ENCODE data around the gene ULK2.
A peak's percentile ranks its signal among the peaks of the same experiment; 100 is the strongest.

ULK2 gene

DNA sequence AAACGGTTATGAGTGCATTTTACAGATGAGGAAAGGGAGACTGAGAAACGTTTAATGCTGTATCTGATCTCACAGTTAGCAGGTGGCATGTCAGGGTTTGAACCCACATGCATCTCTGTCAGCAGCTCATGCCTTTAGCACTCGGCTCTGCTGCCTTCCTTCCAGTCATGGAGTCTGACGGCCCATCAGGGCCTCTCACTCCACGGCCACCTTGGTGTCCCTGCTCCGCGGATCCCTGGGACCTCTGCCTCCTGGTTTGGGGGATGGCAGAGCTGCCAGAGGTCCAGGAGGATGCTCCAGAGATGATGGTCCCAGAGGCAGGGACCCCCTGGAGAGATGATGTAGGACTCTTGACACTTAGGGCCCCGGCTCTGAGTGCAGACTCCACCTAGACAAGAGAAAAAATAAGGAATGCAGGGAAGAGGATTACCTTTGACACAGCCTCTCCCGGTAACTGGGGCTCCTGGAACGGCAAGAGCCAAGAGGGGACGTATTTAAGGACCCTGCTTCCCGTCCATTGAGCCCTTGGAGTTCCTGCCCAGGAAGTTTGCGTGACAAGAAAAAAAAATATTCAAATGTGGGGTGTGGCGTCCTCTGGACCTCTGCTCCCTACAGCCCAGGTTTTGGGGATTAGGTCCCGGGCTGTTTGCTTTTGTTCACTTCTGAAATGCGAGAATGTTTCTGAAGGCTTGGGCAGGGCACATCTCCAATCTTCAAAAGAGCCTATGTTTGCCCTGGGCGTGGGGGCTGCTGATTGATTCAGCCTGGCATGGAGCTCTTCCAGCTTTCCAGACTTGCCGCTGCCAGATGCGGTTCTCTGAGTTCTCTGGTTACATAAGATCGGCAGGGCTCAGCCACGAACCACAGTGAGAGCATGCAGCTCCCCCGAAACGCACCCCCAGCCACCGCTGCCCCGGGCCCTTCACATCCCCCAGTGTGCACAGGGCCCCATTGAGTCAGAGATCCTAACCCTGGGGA is 119.6 kb downstream of the ULK2 start, which contains the start of gene ALDH3A1:
Gene ALDH3A1, minus strand, starts transcription at position 470 of the 978 bp plus-strand sequence. CDS start 3,169 bp downstream, outside the sequence.
- DNase-seq (ENCODE audit: low read depth in 3 of 3, low spot score in 1 of 3) = no peak

DNA sequence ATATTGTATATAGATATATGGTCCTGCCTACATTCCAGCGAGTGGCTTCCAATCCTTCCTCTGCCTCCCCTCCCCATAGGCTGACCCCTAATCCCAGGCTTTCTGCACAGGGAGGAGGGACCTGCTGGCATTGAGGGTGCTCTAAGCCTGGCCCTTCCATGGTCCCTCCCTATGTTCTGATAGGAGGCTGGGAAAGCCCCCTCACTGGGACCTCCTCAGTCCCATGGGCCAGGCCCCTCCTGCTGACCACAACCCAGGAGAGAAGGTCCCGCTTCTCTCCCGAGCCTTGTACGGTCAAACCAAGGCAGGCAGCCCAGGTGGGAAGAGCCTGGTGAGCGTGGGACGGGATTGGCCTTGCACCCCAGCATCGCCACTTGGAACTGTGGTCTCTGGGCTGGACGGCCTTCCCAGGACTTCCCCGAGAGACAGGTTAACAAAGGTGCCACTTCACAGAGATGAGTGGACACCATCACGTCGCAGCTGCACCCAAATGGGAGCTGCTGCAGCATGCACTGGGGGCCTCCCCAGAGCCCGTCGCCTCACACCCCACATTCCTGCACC is 120.5 kb downstream of the ULK2 start:
- DNase-seq (ENCODE audit: low read depth in 3 of 3, low spot score in 1 of 3) = no peak

DNA sequence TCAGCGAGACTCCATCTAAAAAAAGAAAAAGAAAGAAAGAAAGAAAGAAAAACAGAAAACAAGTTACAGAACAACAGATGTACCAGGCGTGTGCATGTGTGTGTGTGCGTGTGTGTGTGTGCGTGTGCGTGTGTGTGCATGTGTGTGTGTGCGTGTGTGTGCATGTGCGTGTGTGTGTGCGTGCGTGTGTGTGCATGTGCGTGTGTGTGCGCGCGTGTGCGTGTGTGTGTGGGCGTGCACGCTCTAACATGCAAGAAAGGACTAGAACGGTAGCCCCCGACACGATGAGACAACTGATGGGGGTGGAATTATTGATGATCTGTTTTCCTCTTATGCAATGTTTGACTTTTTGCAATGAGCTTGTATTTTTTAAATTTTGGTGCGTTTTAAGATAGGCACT is 121.2 kb downstream of the ULK2 start:
- DNase-seq (ENCODE audit: low read depth in 3 of 3, low spot score in 1 of 3) = no peak

DNA sequence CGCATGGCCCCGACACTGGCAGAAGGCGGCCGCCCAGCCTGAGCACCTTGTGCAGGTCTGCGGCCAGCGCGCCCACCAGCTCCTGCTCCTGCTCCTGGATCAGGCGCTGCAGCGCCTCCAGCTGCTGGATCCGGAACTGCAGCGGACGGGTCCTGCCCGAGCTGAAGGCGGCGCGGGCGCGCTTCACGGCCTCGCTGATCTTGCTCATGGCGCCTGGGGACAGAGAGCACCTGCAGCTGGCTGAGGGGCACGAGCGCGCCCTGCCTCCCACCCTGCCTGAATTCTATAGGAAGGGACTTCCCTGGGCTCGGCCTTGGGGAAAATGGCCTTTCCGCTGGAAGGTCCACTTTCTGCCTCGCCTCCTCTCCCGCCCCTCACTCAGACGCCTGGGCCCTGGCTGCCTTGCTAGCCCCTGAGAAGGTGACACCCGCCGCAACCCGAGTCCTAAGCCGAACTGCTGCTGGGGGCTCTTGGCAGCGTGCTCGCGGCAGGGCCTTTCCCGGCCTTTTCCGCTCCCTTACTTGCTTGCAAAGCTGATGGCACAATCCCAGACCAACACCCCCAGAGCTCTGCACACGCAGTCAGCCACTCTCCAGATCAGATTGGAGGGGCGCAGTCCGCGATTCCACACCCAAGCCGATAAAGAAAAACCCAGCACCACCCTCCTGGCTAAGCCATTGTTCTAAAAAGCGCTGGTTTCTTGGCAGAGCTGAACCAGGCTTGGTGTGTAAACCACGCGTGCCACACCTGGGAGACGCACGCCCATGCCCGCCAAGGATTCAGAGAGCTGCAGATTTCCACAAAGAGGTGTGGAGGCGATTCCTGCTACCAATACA is 122.6 kb downstream of the ULK2 start:
- DNase-seq (ENCODE audit: low read depth in 3 of 3, low spot score in 1 of 3) = peak; percentile 43 to 84 (median 69)

DNA sequence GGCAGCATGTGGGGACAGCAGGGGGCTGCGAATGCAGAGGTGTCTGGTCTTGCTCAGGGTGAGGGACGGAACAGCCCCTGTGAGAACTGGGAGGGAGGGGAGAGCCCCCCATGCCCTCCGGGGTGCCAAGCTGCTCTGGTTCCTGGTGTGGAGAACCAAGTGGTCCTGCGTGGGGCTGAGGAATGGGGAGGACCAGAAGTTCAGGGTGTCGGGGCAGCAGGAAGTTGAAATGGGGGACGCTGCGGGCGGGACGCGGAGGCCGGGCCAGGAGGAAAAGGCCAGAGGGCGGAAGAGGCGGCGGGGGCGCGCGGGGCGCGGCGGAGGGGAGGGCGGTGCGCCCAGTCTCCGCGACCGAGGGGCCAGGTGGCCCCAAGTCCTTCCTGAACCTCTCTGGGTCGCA is 123.2 kb downstream of the ULK2 start:
- no peak for DNase-seq (ENCODE audit: low read depth in 3 of 3, low spot score in 1 of 3)

DNA sequence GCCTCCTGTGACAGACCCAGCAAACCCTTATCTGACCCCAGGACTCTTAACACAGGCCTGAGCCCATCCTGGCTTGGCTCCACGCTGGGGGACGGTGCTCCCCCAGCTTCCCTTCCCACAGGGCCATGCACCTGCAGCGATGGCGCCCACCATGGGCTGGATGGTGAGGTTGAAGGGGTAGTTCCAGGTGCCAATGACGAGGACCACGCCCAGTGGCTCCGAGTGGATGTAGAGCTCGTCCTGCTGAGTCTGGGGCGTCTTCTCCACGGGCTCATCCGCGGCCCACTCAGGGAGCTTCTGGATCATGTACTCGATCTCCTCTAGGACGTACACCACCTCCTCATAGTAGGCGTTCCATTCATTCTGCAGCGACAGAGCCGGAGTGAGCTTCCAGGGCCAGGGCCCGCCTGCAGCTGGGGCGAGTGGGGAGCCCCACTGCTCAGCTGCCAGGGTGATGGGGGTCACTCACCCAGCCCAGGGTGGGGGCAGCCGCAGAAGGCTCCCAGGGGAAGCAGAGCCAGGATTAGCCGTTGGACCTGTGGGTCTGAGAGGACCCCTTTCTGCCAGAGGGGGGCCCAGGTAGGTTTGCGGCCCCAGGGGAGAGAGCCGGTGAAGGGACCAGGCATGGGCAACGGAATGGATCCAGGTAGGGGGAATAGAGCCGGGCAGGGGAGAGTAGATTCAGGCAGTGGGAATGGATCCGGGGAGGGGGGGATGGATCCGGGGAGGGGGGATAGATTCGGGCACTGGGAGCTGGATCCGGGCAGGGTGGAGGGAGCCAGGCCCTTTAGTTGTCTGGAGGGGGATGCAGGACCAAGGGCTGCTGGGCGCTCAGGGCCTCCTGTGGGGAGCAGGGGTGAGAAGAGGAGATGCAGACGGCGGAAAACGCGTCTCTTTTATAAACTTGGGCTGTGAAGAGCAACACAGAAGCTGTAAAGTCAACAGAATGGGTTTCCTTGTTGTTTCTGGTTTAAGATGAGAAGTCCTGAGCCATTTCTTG is 124.3 kb downstream of the ULK2 start:
- no peak for DNase-seq (ENCODE audit: low read depth in 3 of 3, low spot score in 1 of 3)

DNA sequence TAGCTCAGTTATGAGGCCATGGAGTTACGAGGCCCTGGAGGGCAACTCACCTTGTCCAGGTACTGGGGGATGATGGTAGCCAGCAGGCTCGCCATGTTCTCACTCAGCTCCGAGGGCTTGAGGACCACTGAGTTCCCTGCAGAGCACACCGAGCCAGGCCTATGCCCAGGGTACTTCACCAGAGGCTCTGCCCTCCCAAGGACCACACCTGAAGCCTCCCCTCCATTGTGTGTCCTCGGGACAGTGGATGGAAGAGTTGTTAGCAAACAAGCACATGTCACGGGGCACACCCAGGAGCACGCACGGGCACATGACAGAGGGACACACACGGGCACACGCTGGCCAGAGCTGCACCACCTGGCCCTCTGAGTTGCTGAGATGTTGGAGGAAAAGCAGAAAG is 125.2 kb downstream of the ULK2 start:
- DNase-seq (ENCODE audit: low read depth in 3 of 3, low spot score in 1 of 3) = no peak

DNA sequence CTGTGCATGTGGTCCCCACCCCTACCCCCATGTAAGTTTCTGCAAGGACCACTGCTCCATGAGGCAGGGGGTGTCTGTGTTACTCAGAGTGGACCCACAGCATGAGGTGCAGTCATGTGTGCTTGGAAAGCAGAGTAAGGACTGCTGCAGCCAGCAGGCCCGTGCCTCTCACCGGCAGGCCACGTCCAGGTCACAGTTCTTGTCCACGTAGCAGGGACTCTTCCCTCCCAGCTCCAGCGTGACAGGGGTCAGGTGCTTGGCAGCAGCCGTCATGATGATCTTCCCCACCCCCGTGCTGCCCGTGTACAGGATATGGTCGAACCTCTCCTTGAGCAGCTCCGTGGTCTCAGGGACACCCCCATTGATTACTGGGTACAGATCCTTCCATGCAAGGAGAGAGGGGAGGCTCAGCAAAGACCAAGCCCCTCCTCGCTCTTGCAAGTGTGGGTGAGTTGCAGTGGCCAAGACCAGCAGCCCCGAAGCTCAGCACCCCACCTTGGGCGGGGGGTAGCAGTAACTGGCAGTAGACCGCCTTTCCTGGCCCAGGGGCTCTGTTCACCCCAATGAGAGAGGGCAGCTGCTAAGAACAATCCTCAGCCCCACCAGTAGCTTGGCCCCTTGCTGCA is 125.8 kb downstream of the ULK2 start:
- no peak for DNase-seq (ENCODE audit: low read depth in 3 of 3, low spot score in 1 of 3)

DNA sequence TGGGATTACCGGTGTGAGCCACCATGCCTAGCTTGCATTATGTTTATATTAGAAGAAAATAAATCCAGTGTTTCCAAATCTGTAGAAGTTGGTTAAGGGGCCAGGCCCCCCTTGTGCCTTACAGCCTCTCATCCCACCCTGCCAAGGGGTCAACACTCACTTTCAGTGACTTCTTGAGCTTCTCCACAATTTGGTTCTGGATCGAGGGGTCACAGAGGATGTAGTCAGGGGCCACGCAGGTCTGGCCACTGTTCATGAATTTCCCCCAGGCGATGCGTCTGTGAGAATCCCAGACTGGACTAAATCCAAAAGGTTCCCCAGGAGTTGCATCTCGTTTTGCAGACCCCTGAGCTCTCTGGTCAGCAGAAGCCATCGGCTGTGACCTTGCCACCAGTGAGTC is 126.8 kb downstream of the ULK2 start:
- no peak for DNase-seq (ENCODE audit: low read depth in 3 of 3, low spot score in 1 of 3)

DNA sequence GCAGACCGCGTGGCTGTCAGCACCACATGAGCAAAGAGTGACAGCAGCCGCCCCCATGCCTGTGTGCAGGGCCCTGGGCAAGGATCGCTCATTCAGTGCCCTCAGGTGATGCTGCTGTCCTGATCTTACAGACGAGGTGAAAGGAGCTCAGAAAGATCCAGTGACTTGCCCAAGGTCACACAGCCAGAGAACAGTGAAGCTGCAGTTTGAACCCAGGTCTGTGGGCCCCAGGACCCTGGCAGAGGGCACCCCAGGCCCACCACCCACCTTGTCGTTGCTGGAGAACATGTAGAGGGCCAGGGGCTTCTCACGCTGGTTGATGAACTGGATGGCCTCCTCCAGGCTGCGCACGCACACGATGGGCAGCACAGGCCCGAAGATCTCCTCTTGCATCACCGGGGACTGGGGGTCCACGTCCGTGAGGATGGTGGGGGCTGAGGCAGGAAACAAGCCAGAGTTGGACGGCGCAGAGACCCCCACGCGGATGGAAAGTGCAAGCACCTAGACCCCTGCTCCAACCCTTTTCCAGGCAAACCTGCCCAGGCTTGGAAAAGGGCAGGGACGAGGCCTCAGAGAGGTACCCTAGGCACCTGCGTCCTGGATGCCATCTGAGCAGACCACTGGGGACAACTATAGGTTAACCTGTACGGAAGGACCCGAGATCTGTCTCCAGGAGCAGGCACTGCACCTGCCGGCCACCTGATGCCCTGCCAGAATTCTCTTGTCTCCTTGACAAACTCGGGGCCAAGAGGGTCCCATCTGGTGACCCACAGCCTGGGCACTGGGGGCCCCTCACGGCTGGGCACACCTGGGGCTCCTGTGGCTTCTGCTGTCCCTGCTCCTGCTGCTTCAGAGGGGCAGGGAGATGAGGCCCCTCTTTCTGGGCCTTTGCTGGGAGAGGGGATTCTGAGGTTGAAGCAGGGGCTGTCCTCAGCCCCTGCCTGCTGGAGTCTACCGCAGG is 128.2 kb downstream of the ULK2 start:
- DNase-seq (ENCODE audit: low read depth in 3 of 3, low spot score in 1 of 3) = no peak

DNA sequence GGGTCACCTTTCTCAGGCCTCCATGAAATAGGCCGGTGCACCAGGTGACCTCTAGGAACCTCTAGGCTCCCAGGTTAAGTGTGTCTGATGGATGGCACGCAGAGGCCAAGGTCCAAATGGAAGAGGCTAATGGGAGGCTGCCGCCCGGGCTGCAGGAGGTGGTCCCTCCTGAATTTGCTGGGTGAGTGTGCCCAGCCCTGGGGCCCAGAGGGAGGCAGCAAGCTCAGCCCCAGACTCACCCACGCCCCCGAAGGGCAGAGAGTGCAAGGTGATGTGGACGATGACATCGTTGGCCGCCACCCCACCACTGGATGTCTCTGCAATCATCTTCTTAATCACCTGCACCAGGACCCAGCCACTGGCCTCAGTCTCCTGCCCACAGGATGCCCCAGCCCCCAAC is 129.0 kb downstream of the ULK2 start:
- DNase-seq (ENCODE audit: low read depth in 3 of 3, low spot score in 1 of 3) = no peak

DNA sequence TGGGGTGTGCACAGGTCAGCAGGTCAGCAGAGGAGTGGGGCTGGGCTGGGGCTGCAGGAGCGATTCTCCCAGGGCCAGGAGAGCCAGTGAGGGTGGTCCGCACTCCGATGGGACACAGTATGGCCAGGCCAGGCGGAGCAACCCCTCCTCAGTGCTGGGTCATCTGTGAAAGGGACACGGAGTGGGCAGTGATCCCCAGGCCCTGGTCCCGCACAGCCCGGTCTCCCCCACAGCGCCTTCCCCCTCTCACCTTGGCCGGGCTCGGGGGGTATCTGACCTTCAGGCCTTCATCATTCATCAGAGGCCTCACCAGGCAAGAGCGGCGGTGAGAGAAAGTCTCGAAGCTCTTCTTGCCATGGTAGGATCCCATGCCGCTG is 129.7 kb downstream of the ULK2 start:
- DNase-seq (ENCODE audit: low read depth in 3 of 3, low spot score in 1 of 3) = no peak

DNA sequence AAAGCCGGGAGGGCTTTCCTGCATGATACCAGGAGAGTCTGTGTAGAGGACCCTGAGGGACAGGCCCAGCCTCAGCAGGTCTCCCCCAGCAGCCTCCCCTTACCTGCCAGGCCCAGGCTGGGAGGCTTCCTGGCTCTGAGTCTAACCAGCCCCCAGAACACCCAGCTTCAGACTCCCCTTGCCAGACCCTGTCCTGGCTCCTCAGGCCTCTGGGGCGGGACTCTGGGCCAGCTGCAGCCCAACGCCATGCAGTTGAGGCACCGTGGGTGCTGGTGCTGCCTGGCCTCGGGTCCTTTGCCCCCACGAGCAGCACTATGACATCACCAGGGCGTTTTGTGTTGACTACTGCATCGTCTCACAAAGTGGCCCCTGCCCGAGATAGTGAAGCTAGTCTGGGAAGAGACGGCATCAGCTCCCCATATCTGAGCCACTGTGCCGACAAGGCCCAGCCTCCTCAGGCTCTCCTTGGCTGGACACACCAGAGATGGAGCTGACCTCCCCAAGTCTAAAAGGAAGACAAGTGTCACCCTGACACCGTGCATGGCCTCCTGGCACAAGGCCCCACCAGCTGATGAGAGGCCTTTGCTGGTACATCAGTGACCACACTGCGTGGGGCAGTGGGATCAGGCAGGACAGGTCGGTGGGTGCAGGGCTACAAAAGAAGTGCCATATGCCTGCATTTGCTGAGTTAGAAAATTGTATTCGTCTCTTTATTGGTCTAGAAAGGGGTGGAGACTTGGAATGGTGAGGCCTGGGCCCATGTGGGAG is 130.2 kb downstream of the ULK2 start:
- DNase-seq (ENCODE audit: low read depth in 3 of 3, low spot score in 1 of 3) = no peak

DNA sequence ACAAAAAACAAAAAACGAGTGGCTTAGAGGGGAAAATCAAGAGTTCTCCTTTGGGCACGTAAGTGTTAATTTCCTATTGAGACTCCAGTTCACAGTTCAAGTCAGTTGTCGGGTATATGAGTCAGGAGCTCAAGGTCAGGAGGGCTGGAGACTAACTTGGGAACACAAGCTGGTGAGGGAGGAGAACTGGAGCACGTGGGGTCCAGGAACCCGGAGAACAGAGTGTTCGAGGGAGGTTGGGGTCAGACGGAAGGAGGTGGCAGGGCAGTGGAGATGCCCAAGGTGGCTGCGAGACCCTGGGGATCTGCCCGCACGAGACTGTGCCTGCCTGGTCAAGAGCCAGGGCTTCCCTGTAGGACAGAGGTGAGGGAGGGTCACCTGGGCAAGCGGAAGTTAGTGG is 131.7 kb downstream of the ULK2 start:
- DNase-seq (ENCODE audit: low read depth in 3 of 3, low spot score in 1 of 3) = no peak

DNA sequence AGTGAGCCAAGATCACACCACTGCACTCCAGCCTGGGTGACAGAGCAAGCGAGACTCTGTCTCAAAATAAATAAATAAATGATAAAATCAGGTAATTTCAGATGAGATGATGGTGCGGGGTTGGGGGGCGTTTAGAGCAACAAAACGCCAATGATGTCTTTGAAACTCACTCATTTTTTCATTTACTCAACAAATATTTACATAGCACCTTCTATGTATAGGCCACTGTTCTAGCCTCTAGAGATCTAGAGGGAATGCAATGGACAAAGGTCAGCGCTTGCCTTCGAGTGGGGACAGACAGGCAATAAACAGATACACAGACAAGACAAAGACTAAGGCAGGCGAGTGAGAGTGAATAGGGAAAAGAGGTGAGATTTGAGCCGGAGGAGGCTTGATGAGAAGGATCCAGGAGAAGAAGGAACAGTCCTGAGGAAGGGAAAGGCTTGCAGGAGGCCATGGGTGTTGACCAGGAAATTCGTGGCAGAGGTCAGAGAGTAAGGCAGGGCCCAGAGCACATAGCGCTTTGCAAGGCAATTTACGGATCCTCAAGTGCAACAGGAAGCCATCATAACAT is 133.7 kb downstream of the ULK2 start:
- DNase-seq (ENCODE audit: low read depth in 3 of 3, low spot score in 1 of 3) = no peak

DNA sequence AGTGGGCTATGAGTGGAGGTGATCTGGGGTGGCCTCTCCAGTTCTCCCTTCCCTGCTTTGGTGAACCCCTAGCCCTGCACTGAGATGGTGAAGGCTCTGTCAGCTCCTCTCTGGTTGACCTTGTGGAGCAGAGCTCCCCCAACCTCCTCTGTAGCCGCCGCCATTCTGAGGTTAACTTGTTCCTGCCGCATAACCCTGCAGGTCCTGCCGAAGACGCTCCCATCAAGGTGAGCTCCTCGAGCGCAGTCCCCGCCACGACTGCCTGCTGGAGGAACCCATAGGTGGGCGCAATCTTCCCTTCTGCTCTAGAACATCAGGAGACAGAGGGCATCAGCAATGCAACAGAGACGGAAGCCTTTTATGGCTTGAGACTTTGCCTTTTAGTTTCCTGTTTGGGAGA is 136.1 kb downstream of the ULK2 start:
- DNase-seq (ENCODE audit: low read depth in 3 of 3, low spot score in 1 of 3) = no peak

DNA sequence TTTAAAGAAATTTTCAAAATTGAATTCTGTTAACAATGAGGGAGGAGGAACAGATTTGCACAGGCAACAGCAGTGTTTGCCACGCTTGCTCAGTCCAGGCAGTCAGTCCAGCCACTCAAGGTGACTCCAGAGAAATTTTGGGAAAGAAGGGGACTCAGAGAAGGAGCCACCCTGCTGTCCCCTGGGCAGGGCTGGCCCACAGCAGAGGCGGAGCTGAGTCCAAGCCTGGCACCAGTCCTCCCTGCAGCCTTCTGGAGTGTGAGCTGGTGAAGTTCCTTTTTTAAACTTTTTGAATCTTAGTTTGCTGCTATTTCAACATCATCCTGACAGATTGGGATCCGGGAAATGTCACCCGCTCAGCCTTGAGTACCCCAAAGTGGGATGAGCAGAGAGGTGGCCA is 136.9 kb downstream of the ULK2 start:
- DNase-seq (ENCODE audit: low read depth in 3 of 3, low spot score in 1 of 3) = no peak

DNA sequence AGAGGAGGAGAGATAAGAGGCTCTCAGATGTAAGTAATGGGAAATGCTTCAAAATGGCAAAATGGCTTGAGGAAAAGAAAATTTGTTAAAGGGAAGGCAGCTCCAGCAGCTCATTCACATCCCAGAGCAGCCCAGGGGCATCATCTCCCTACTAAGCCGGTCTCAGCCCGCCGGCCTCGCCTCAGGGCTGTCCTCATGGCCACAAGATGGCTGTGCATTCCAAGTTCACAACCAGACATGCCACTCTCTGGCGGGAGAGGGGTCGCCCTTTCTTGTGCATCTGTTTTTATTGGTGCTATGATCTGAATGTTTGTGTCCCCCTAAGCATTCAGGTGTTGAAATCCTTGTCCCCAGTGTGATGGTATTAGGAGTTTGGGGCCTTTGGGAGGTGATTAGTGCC is 137.8 kb downstream of the ULK2 start:
- no peak for DNase-seq (ENCODE audit: low read depth in 3 of 3, low spot score in 1 of 3)

Measured in stimulated activated CD4-positive, alpha-beta T cell treated with anti-CD3 and anti-CD28 coated beads, TNF-alpha, amount 100 ng/mL, for 1 hour (primary cell).